Right cardiac atrium (tissue), 5 donors: ENCODE results near the gene CCDC126. TPM values are rescaled to one million over a fixed set of nuclear protein-coding genes. Genes with fewer than 3 reads are reported as not detected.
A peak's percentile ranks its signal among the peaks of the same experiment; 100 is the strongest.

Experiments used
- ATAC-seq, 2 donors: fragments of 200-7000 bp; cut with Tn5 transposase; one replicate each; pipeline versions ENCODE4 v1.8.0 to v1.9.1; 2020; ENCODE audit warnings: moderate library complexity in 2 of 2, mild to moderate bottlenecking in 1 of 2
- DNase-seq, 3 donors: peaks; one replicate each; pipeline ENCODE4 v3.0.0-alpha.2; 2020
- H3K27ac ChIP-seq: one replicate; pipeline ENCODE4 v1.5.1; 2013; ENCODE audit warnings: mild to moderate bottlenecking, low read length, control low read depth, moderate library complexity
- H3K27me3 ChIP-seq: one replicate; pipeline ENCODE4 v1.6.1; 2013; ENCODE audit not compliant: control insufficient read depth, insufficient read depth
- H3K4me1 ChIP-seq: one replicate; pipeline ENCODE4 v1.6.1; 2013; ENCODE audit warnings: low read length; ENCODE audit not compliant: control insufficient read depth, insufficient read depth
- H3K4me3 ChIP-seq: one replicate; pipeline ENCODE4 v1.5.1; 2013; ENCODE audit warnings: low read length, control low read depth
- H3K9me3 ChIP-seq: one replicate; pipeline ENCODE4 v1.6.1; 2013; ENCODE audit warnings: low read length; ENCODE audit not compliant: control insufficient read depth
- whole genome bisulfite sequencing: extraction: QIAGEN DNeasy Blood & Tissue Kit; methylation state at CpG from one replicate; pipeline ENCODE4 v1.1.7; 2013; 5-methylcytosine and 5-hydroxymethylcytosine counted together
- intact Hi-C, 4 donors: fragments of 100-400 bp; cut with DNase I; formaldehyde crosslinking; loops; one replicate each; pipeline versions ENCODE4 v1.11.0 to v1.14.0; 2022 to 2023
- polyA plus RNA-seq: library from polyadenylated mRNA; stranded (reverse); fragments of 200-250 nt; gene quantifications from one replicate; pipeline ENCODE4 v1.2.3, GENCODE V29; 2013
- total RNA-seq, 4 donors: library from RNA; stranded (reverse); fragmentation: NEBNext Ultra II Directional; extraction: Animal tissue kit (Norgen Biotek cat#: 25700); gene quantifications; one replicate each; pipeline ENCODE4 v1.2.1, GENCODE V29; 2021
- donor health status: healthy with polysubstance abuse.
- donor health status: DM: no; HTN: yes; CAD: no.
- donor health status: DM: no; HTN: no; CAD: no.
- donor health status: DM: no; HTN: yes; CAD: no; lungs with severe emphysema.
- donor health status: DM: yes; HTN: yes; CAD: no.

The CCDC126 gene
- total and polyA plus RNA-seq, 5 donors, result 6.5 to 11.3 (median 8.9) TPM

- no peak overlapping the region for H3K4me3 ChIP-seq
- no peak for DNase-seq
- ATAC-seq, result no peak
- no peaks in the 10 kb centered on the region for H3K27me3 ChIP-seq
- H3K4me1 ChIP-seq, result peaks cover 1% of the 10 kb centered on the region
- intact Hi-C loops, result loop anchor here in 2 of 4 donors (5.0 to 10.0 kb wide), 2 partner anchors 82 to 90 kb away; partner anchors contain the start of gene FAM221A (in 1 of the 2)
- no peak overlapping the region for H3K27ac ChIP-seq
- H3K9me3 ChIP-seq, result no peaks in the 10 kb centered on the region
These were observed 2.1 kb upstream of the CCDC126 start for GRCh38 chr7:23594879-23595604.

GRCh38 chr7:23598296-23598695 lies 1.1 kb downstream of the CCDC126 start:
- Histone ChIP-seq H3K4me3 (peak overlapping the region; percentile 71), H3K9me3 (no peaks in the 10 kb centered on the region), H3K27ac (no peak overlapping the region), H3K4me1 (peaks cover 1% of the 10 kb centered on the region), H3K27me3 (no peaks in the 10 kb centered on the region)
- ATAC-seq (no peak), DNase-seq (no peak)
- intact Hi-C loops, result loop anchor here in 2 of 4 donors (5.0 to 10.0 kb wide), 2 partner anchors 79 to 87 kb away; partner anchors contain the start of gene FAM221A (in 1 of the 2)
- WGBS, result 63% methylated on average over 4 of the region's 4 CpGs

- H3K27ac ChIP-seq, result no peak overlapping the region
- 67% methylated on average over 4 of the region's 4 CpGs for WGBS
- ATAC-seq, result no peak
- peaks cover 3% of the 10 kb centered on the region for H3K4me1 ChIP-seq
- intact Hi-C loops, result no loop called here
- no peaks in the 10 kb centered on the region for H3K27me3 ChIP-seq
- H3K4me3 ChIP-seq, result no peak overlapping the region
- no peaks in the 10 kb centered on the region for H3K9me3 ChIP-seq
- DNase-seq, result no peak
These were observed 3.1 kb downstream of the CCDC126 start for GRCh38 chr7:23600236-23600635.

GRCh38 chr7:23603632-23604295 lies 6.6 kb downstream of the CCDC126 start:
- no peak overlapping the region for H3K4me3 ChIP-seq
- WGBS, result 84% methylated on average over 4 of the region's 4 CpGs
- intact Hi-C loops, result no loop called here

GRCh38 chr7:23604296-23604640 lies 7.1 kb downstream of the CCDC126 start:
- H3K4me3 ChIP-seq, result no peak overlapping the region
- ATAC-seq (no peak), DNase-seq (no peak)
- no peaks in the 10 kb centered on the region for H3K27me3 ChIP-seq
- H3K27ac ChIP-seq, result no peak overlapping the region
- peaks cover 1% of the 10 kb centered on the region for H3K4me1 ChIP-seq
- intact Hi-C loops, result no loop called here
- H3K9me3 ChIP-seq, result no peaks in the 10 kb centered on the region

More at GRCh38 chr7:23603632-23604295, 6.6 kb downstream of the CCDC126 start:
- H3K27ac ChIP-seq, result no peak overlapping the region
- no peaks in the 10 kb centered on the region for H3K27me3 ChIP-seq
- DNase-seq (no peak), ATAC-seq (no peak)
- H3K9me3 ChIP-seq, result no peaks in the 10 kb centered on the region
- peaks cover 3% of the 10 kb centered on the region for H3K4me1 ChIP-seq

- ATAC-seq (no peak), DNase-seq (no peak)
- intact Hi-C loops, result no loop called here
- Histone ChIP-seq H3K4me3 (no peak overlapping the region), H3K4me1 (peaks cover 1% of the 10 kb centered on the region), H3K27me3 (no peaks in the 10 kb centered on the region), H3K27ac (no peak overlapping the region), H3K9me3 (no peaks in the 10 kb centered on the region)
These were observed 9.9 kb downstream of the CCDC126 start for GRCh38 chr7:23607130-23607529.

GRCh38 chr7:23607866-23608265 lies 10.7 kb downstream of the CCDC126 start:
- no peak overlapping the region for H3K4me3 ChIP-seq
- 93% methylated on average over 8 of the region's 8 CpGs for WGBS
- DNase-seq (no peak), ATAC-seq (no peak)
- intact Hi-C loops, result no loop called here
- no peak overlapping the region for H3K27ac ChIP-seq
- no peaks in the 10 kb centered on the region for H3K9me3 ChIP-seq
- H3K4me1 ChIP-seq, result peaks cover 1% of the 10 kb centered on the region
- H3K27me3 ChIP-seq, result no peaks in the 10 kb centered on the region

GRCh38 chr7:23615331-23615730 lies 18.1 kb downstream of the CCDC126 start:
- DNase-seq (peak in 1 of 3 donors; percentile 47), ATAC-seq (no peak)
- H3K4me1 ChIP-seq, result no peaks in the 10 kb centered on the region
- intact Hi-C loops, result no loop called here
- no peaks in the 10 kb centered on the region for H3K9me3 ChIP-seq
- H3K27me3 ChIP-seq, result no peaks in the 10 kb centered on the region
- H3K4me3 ChIP-seq, result no peak overlapping the region
- H3K27ac ChIP-seq, result no peak overlapping the region

GRCh38 chr7:23616593-23616992 lies 19.4 kb downstream of the CCDC126 start:
- Histone ChIP-seq H3K9me3 (no peaks in the 10 kb centered on the region), H3K4me1 (no peaks in the 10 kb centered on the region), H3K27ac (no peak overlapping the region), H3K4me3 (no peak overlapping the region), H3K27me3 (no peaks in the 10 kb centered on the region)
- WGBS, result over 99% methylated on average over 2 of the region's 2 CpGs
- DNase-seq, result no peak
- intact Hi-C loops, result no loop called here
- no peak for ATAC-seq

GRCh38 chr7:23617482-23617881 lies 20.3 kb downstream of the CCDC126 start:
- 99% methylated on average over 1 of the region's 1 CpG for WGBS
- no peak for ATAC-seq
- Histone ChIP-seq H3K27me3 (no peaks in the 10 kb centered on the region), H3K27ac (no peak overlapping the region), H3K4me3 (no peak overlapping the region), H3K4me1 (no peaks in the 10 kb centered on the region), H3K9me3 (no peaks in the 10 kb centered on the region)
- intact Hi-C loops, result no loop called here
- no peak for DNase-seq

- H3K27ac ChIP-seq, result no peak overlapping the region
- intact Hi-C loops, result no loop called here
- ATAC-seq, result no peak
- no peak for DNase-seq
- no peak overlapping the region for H3K4me3 ChIP-seq
- 75% methylated on average over 3 of the region's 3 CpGs for WGBS
- no peaks in the 10 kb centered on the region for H3K27me3 ChIP-seq
- no peaks in the 10 kb centered on the region for H3K4me1 ChIP-seq
- H3K9me3 ChIP-seq, result no peaks in the 10 kb centered on the region
These were observed 21.1 kb downstream of the CCDC126 start for GRCh38 chr7:23618241-23618640.
